ENCODE measurements around the gene SEC14L6.

The SEC14L6 gene

GRCh38 chr22:30474683-30475424 lies 71.7 kb downstream of the SEC14L6 start:
- Histone ChIP-seq H3K4me3 (no peak overlapping the region), H3K9ac (ENCODE audit: insufficient read length) (no peak overlapping the region), H3K27ac (no peak overlapping the region), H3K36me3 (ENCODE audit: insufficient read depth, low read length) (no peaks in the 10 kb centered on the region), H3K9me3 (ENCODE audit: low read depth, low read length) (no peaks in the 10 kb centered on the region)
- TF ChIP-seq FOXP2 (optimal IDR thresholded peaks at IDR 0.05; ENCODE audit: control extremely low read depth, extremely low read length, insufficient read depth) (no peak), EZH2 (IDR thresholded peaks at IDR 0.05) (no peak), POLR2AphosphoS5 (IDR thresholded peaks at IDR 0.05; ENCODE audit: borderline replicate concordance, low read depth, low read length) (no peak)
- DNase-seq (ENCODE audit: low read depth, low spot score): no peak

- no peak for DNase-seq (ENCODE audit: low read depth, low spot score)
- H3K36me3 ChIP-seq (ENCODE audit: insufficient read depth, low read length): no peaks in the 10 kb centered on the region
- no peak overlapping the region for H3K9ac ChIP-seq (ENCODE audit: insufficient read length)
- no peak overlapping the region for H3K27ac ChIP-seq
- H3K4me3 ChIP-seq: no peak overlapping the region
- H3K9me3 ChIP-seq (ENCODE audit: low read depth, low read length): no peaks in the 10 kb centered on the region
- no peak for TF ChIP-seq EZH2 (IDR thresholded peaks at IDR 0.05)
- no peak for TF ChIP-seq POLR2AphosphoS5 (IDR thresholded peaks at IDR 0.05; ENCODE audit: borderline replicate concordance, low read depth, low read length)
- TF ChIP-seq FOXP2 (optimal IDR thresholded peaks at IDR 0.05; ENCODE audit: control extremely low read depth, extremely low read length, insufficient read depth): no peak
Measured at GRCh38 chr22:30474121-30474520, 72.4 kb downstream of the SEC14L6 start.

GRCh38 chr22:30472994-30473720 lies 73.4 kb downstream of the SEC14L6 start:
- H3K4me3 ChIP-seq: no peak overlapping the region
- no peaks in the 10 kb centered on the region for H3K9me3 ChIP-seq (ENCODE audit: low read depth, low read length)
- no peaks in the 10 kb centered on the region for H3K36me3 ChIP-seq (ENCODE audit: insufficient read depth, low read length)
- no peak for TF ChIP-seq POLR2AphosphoS5 (IDR thresholded peaks at IDR 0.05; ENCODE audit: borderline replicate concordance, low read depth, low read length)
- no peak for TF ChIP-seq EZH2 (IDR thresholded peaks at IDR 0.05)
- no peak for TF ChIP-seq FOXP2 (optimal IDR thresholded peaks at IDR 0.05; ENCODE audit: control extremely low read depth, extremely low read length, insufficient read depth)
- no peak overlapping the region for H3K9ac ChIP-seq (ENCODE audit: insufficient read length)
- H3K27ac ChIP-seq: no peak overlapping the region
- no peak for DNase-seq (ENCODE audit: low read depth, low spot score)
